Activated CD4-positive, alpha-beta memory T cell treated with anti-CD3 and anti-CD28 coated beads, Interleukin-2, amount 10 ng/mL, durations not matched to agents 7 days and 5 days (primary cell): Measurements from ENCODE around the gene ASB13. TPM values are rescaled to one million over a fixed set of nuclear protein-coding genes. Genes with fewer than 3 reads are reported as not detected.

Experiments used
- CTCF ChIA-PET: fragments of 350-600 bp; sonication (Branson Sonifier 250); formaldehyde crosslinking; loops from one replicate; lab custom pipeline; 2021; ENCODE audit warnings: antibody characterized with exemption, inconsistent platforms; lab: Charles Lee
- POLR2A ChIA-PET: fragments of 350-600 bp; sonication (Branson Sonifier 250); formaldehyde crosslinking; loops from one replicate; lab custom pipeline; 2021; ENCODE audit warnings: antibody characterized with exemption; lab: Charles Lee
- DNase-seq: peaks from one replicate; pipeline ENCODE4 v3.0.0-alpha.2; 2020
- H3K27ac Mint-ChIP-seq: one replicate; pipeline ENCODE4 v1.8.0; 2021; ENCODE audit warnings: mild to moderate bottlenecking, mixed read lengths
- H3K27me3 Mint-ChIP-seq: one replicate; pipeline ENCODE4 v1.8.0; 2021; ENCODE audit warnings: mixed read lengths
- H3K36me3 Mint-ChIP-seq: one replicate; pipeline ENCODE4 v1.8.0; 2021; ENCODE audit warnings: low read depth, mixed read lengths
- H3K4me1 Mint-ChIP-seq: one replicate; pipeline ENCODE4 v1.8.0; 2021; ENCODE audit warnings: mixed read lengths
- H3K4me3 Mint-ChIP-seq: one replicate; pipeline ENCODE4 v1.8.0; 2021; ENCODE audit warnings: mild to moderate bottlenecking, mixed read lengths
- H3K9me3 Mint-ChIP-seq: one replicate; pipeline ENCODE4 v1.8.0; 2021; ENCODE audit warnings: mixed read lengths
- total RNA-seq, 2 experiments: library from RNA; stranded (reverse); gene quantifications; one replicate each; pipeline ENCODE4 v1.2.3, GENCODE V29; 2021

The ASB13 gene
- total RNA-seq, 2 experiments from 2014 or later, result 4.8 to 5.4 TPM

- no peaks in the 10 kb centered on the region for H3K36me3 Mint-ChIP-seq
- no peaks in the 10 kb centered on the region for H3K9me3 Mint-ChIP-seq
- H3K4me3 Mint-ChIP-seq, result peak overlapping the region; percentile 88
- ChIA-PET CTCF (no interaction called here), POLR2A (no interaction called here)
- H3K27ac Mint-ChIP-seq, result no peak overlapping the region
- no peak for DNase-seq
- peaks cover 9% of the 10 kb centered on the region for H3K27me3 Mint-ChIP-seq
- peaks cover 19% of the 10 kb centered on the region for H3K4me1 Mint-ChIP-seq
These were observed 641 bp upstream of the ASB13 start for GRCh38 chr10:5666841-5667630.

- DNase-seq, result no peak
- Mint-ChIP-seq H3K27ac (no peak overlapping the region), H3K9me3 (no peaks in the 10 kb centered on the region), H3K27me3 (peaks cover 7% of the 10 kb centered on the region), H3K4me1 (peaks cover 22% of the 10 kb centered on the region), H3K4me3 (peak overlapping the region; percentile 57), H3K36me3 (no peaks in the 10 kb centered on the region)
- ChIA-PET CTCF (interaction anchor here (0.6 to 1.1 kb wide), 2 partner anchors 14 to 215 kb away, joined by 3 read pairs; no protein-coding TSS in a partner anchor), POLR2A (interaction anchor here (1.1 to 1.3 kb wide), 2 partner anchors 11 to 42 kb away, joined by 3 read pairs; no protein-coding TSS in a partner anchor)
These were observed 905 bp downstream of the ASB13 start for GRCh38 chr10:5665373-5666007.

- Mint-ChIP-seq H3K36me3 (no peaks in the 10 kb centered on the region), H3K4me3 (no peak overlapping the region), H3K27ac (no peak overlapping the region), H3K9me3 (no peaks in the 10 kb centered on the region), H3K4me1 (peaks cover 36% of the 10 kb centered on the region), H3K27me3 (peaks cover 7% of the 10 kb centered on the region)
- ChIA-PET CTCF (no interaction called here), POLR2A (interaction anchor here (1.4 kb wide), 1 partner anchor 146 kb away, joined by 3 read pairs; no protein-coding TSS in a partner anchor)
- no peak for DNase-seq
These were observed 2.5 kb downstream of the ASB13 start for GRCh38 chr10:5663692-5664427.

- ChIA-PET POLR2A (interaction anchor here (1.4 kb wide), 1 partner anchor 147 kb away, joined by 3 read pairs; no protein-coding TSS in a partner anchor), CTCF (no interaction called here)
- Mint-ChIP-seq H3K4me3 (no peak overlapping the region), H3K27me3 (peaks cover 5% of the 10 kb centered on the region), H3K27ac (no peak overlapping the region), H3K4me1 (peaks cover 38% of the 10 kb centered on the region), H3K9me3 (no peaks in the 10 kb centered on the region), H3K36me3 (no peaks in the 10 kb centered on the region)
- DNase-seq, result no peak
These were observed 3.5 kb downstream of the ASB13 start for GRCh38 chr10:5662708-5663579.

- CTCF ChIA-PET, result no interaction called here
- peaks cover 39% of the 10 kb centered on the region for H3K4me1 Mint-ChIP-seq
- POLR2A ChIA-PET, result no interaction called here
- no peak overlapping the region for H3K27ac Mint-ChIP-seq
- DNase-seq, result no peak
- no peaks in the 10 kb centered on the region for H3K27me3 Mint-ChIP-seq
- H3K4me3 Mint-ChIP-seq, result no peak overlapping the region
- no peaks in the 10 kb centered on the region for H3K9me3 Mint-ChIP-seq
- no peaks in the 10 kb centered on the region for H3K36me3 Mint-ChIP-seq
These were observed 5.4 kb downstream of the ASB13 start for GRCh38 chr10:5661043-5661442.

GRCh38 chr10:5659702-5660528 is 6.5 kb downstream of the ASB13 start:
- ChIA-PET POLR2A (interaction anchor here (0.8 kb wide), 1 partner anchor 37 kb away, joined by 3 read pairs; no protein-coding TSS in a partner anchor), CTCF (no interaction called here)
- H3K27ac Mint-ChIP-seq, result no peak overlapping the region
- no peaks in the 10 kb centered on the region for H3K27me3 Mint-ChIP-seq
- H3K4me3 Mint-ChIP-seq, result no peak overlapping the region
- peaks cover 44% of the 10 kb centered on the region for H3K4me1 Mint-ChIP-seq
- H3K36me3 Mint-ChIP-seq, result no peaks in the 10 kb centered on the region
- H3K9me3 Mint-ChIP-seq, result no peaks in the 10 kb centered on the region
- peak; percentile 38 for DNase-seq

- ChIA-PET POLR2A (no interaction called here), CTCF (no interaction called here)
- Mint-ChIP-seq H3K4me3 (no peak overlapping the region), H3K27me3 (no peaks in the 10 kb centered on the region), H3K36me3 (no peaks in the 10 kb centered on the region), H3K27ac (no peak overlapping the region), H3K4me1 (peaks cover 47% of the 10 kb centered on the region), H3K9me3 (no peaks in the 10 kb centered on the region)
- no peak for DNase-seq
These were observed 7.3 kb downstream of the ASB13 start for GRCh38 chr10:5658871-5659618.

- H3K27me3 Mint-ChIP-seq, result no peaks in the 10 kb centered on the region
- CTCF ChIA-PET, result interaction anchor here (1.3 kb wide), 1 partner anchor 27 kb away, joined by 4 read pairs; no protein-coding TSS in a partner anchor
- no peak overlapping the region for H3K4me3 Mint-ChIP-seq
- no peak overlapping the region for H3K27ac Mint-ChIP-seq
- no peaks in the 10 kb centered on the region for H3K9me3 Mint-ChIP-seq
- no peaks in the 10 kb centered on the region for H3K36me3 Mint-ChIP-seq
- no peak for DNase-seq
- peaks cover 46% of the 10 kb centered on the region for H3K4me1 Mint-ChIP-seq
- POLR2A ChIA-PET, result interaction anchor here (0.6 kb wide), 1 partner anchor 150 kb away, joined by 3 read pairs; no protein-coding TSS in a partner anchor
These were observed 9.4 kb downstream of the ASB13 start for GRCh38 chr10:5656737-5657579.

- CTCF ChIA-PET, result interaction anchor here (1.6 to 1.8 kb wide), 2 partner anchors 25 to 28 kb away, joined by 3 to 11 read pairs; no protein-coding TSS in a partner anchor
- Mint-ChIP-seq H3K4me1 (peaks cover 41% of the 10 kb centered on the region), H3K4me3 (no peak overlapping the region), H3K36me3 (no peaks in the 10 kb centered on the region), H3K27ac (no peak overlapping the region), H3K27me3 (no peaks in the 10 kb centered on the region), H3K9me3 (no peaks in the 10 kb centered on the region)
- POLR2A ChIA-PET, result no interaction called here
- DNase-seq, result no peak
These were observed 11.3 kb downstream of the ASB13 start for GRCh38 chr10:5655121-5655520.

GRCh38 chr10:5654218-5654755 is 12.1 kb downstream of the ASB13 start:
- no peak for DNase-seq
- Mint-ChIP-seq H3K4me3 (no peak overlapping the region), H3K27me3 (no peaks in the 10 kb centered on the region), H3K9me3 (no peaks in the 10 kb centered on the region), H3K27ac (no peak overlapping the region), H3K4me1 (peaks cover 32% of the 10 kb centered on the region), H3K36me3 (no peaks in the 10 kb centered on the region)
- CTCF ChIA-PET, result interaction anchor here (1.6 to 1.8 kb wide), 2 partner anchors 24 to 29 kb away, joined by 3 to 11 read pairs; no protein-coding TSS in a partner anchor
- POLR2A ChIA-PET, result interaction anchor here (0.9 kb wide), 1 partner anchor 11 kb away, joined by 3 read pairs; no protein-coding TSS in a partner anchor
